ENCODE measurements around the gene VWA3B.

GRCh38 chr2:98341241-98341640 is 254.3 kb downstream of the VWA3B start:
- TF ChIP-seq EZH2phosphoT487 (IDR thresholded peaks at IDR 0.05; ENCODE audit: insufficient read depth, low read depth) (no peak), EZH2 (IDR thresholded peaks at IDR 0.05; ENCODE audit: insufficient read depth, poor library complexity, severe bottlenecking) (no peak)
